HFFc6 (cell line): ENCODE data around the gene TRMU. TPM values are rescaled to one million over a fixed set of nuclear protein-coding genes. Genes with fewer than 3 reads are reported as not detected.

ENCODE experiments used
- DNase-seq: peaks from one replicate; pipeline ENCODE4 v3.0.0-alpha.2; 2018
- H3K27ac Mint-ChIP-seq: 2 replicates; pipeline ENCODE4 v1.8.0; 2020; ENCODE audit warnings: mild to moderate bottlenecking, mixed read lengths
- H3K27me3 Mint-ChIP-seq: 2 replicates; pipeline ENCODE4 v1.8.0; 2021; ENCODE audit warnings: mild to moderate bottlenecking, moderate library complexity, mixed read lengths; ENCODE audit not compliant: insufficient read depth
- H3K36me3 Mint-ChIP-seq: 2 replicates; pipeline ENCODE4 v1.8.0; 2021; ENCODE audit warnings: low read depth, mixed read lengths
- H3K4me1 Mint-ChIP-seq: 2 replicates; pipeline ENCODE4 v1.8.0; 2020; ENCODE audit warnings: low read depth, mixed read lengths
- H3K4me3 Mint-ChIP-seq: 2 replicates; pipeline ENCODE4 v1.8.0; 2020; ENCODE audit warnings: mild to moderate bottlenecking, moderate library complexity, mixed read lengths
- H3K9me3 Mint-ChIP-seq: 2 replicates; pipeline ENCODE4 v1.8.0; 2020; ENCODE audit warnings: mild to moderate bottlenecking, mixed read lengths
- CTCF ChIP-seq: fragments of 200-600 bp; sonication (generic); IDR thresholded peaks from 2 replicates; pipeline ENCODE4 v1.5.0; 2021; ENCODE audit warnings: antibody characterized with exemption, mild to moderate bottlenecking
- total RNA-seq, 6 experiments: library from RNA; stranded (reverse); fragmentation: NEBNext Ultra II Directional; extraction: Animal tissue kit (Norgen Biotek cat#: 25700); gene quantifications; 2 replicates in 1 of 6; 3 replicates in 5 of 6; pipeline ENCODE4 v1.2.3, GENCODE V29; 2021

TRMU gene
- total RNA-seq, 6 experiments from 2014 or later = 26.4 to 36.4 (median 32.4) TPM

- H3K4me1 Mint-ChIP-seq = no peaks in the 10 kb centered on the region
- H3K27ac Mint-ChIP-seq = no peak overlapping the region
- no peak for DNase-seq
- H3K27me3 Mint-ChIP-seq = no peaks in the 10 kb centered on the region
- H3K9me3 Mint-ChIP-seq = no peaks in the 10 kb centered on the region
- peaks cover 33% of the 10 kb centered on the region for H3K36me3 Mint-ChIP-seq
- H3K4me3 Mint-ChIP-seq = no peak overlapping the region
- TF ChIP-seq CTCF = no peak
Observed at GRCh38 chr22:46319319-46319718, 16.2 kb upstream of the TRMU start.

GRCh38 chr22:46320166-46320710 is 15.3 kb upstream of the TRMU start:
- H3K27me3 Mint-ChIP-seq = no peaks in the 10 kb centered on the region

GRCh38 chr22:46320716-46321386 is 14.7 kb upstream of the TRMU start:
- Mint-ChIP-seq H3K9me3 (no peaks in the 10 kb centered on the region), H3K27me3 (no peaks in the 10 kb centered on the region; the same call in 1 of the 2 replicates), H3K36me3 (peaks cover 33% of the 10 kb centered on the region)

More at GRCh38 chr22:46320166-46320710, 15.3 kb upstream of the TRMU start:
- Mint-ChIP-seq H3K36me3 (peaks cover 33% of the 10 kb centered on the region), H3K4me3 (no peak overlapping the region), H3K27ac (no peak overlapping the region), H3K4me1 (no peaks in the 10 kb centered on the region), H3K9me3 (no peaks in the 10 kb centered on the region)
- TF ChIP-seq CTCF = no peak
- no peak for DNase-seq

GRCh38 chr22:46322711-46323110 is 12.8 kb upstream of the TRMU start:
- H3K27me3 Mint-ChIP-seq = no peaks in the 10 kb centered on the region; the same call in 1 of the 2 replicates
- no peak for TF ChIP-seq CTCF
- DNase-seq = no peak
- H3K27ac Mint-ChIP-seq = no peak overlapping the region
- H3K9me3 Mint-ChIP-seq = no peaks in the 10 kb centered on the region
- peaks cover 33% of the 10 kb centered on the region for H3K36me3 Mint-ChIP-seq
- H3K4me1 Mint-ChIP-seq = no peaks in the 10 kb centered on the region
- no peak overlapping the region for H3K4me3 Mint-ChIP-seq

More at GRCh38 chr22:46320716-46321386, 14.7 kb upstream of the TRMU start:
- Mint-ChIP-seq H3K4me1 (no peaks in the 10 kb centered on the region), H3K27ac (no peak overlapping the region; the same call in 1 of the 2 replicates), H3K4me3 (no peak overlapping the region)
- no peak for TF ChIP-seq CTCF
- no peak for DNase-seq

- no peak for DNase-seq
- Mint-ChIP-seq H3K9me3 (no peaks in the 10 kb centered on the region), H3K27ac (no peak overlapping the region), H3K27me3 (no peaks in the 10 kb centered on the region; the same call in 1 of the 2 replicates), H3K4me1 (no peaks in the 10 kb centered on the region), H3K4me3 (no peak overlapping the region), H3K36me3 (peaks cover 32% of the 10 kb centered on the region)
- TF ChIP-seq CTCF = no peak
Observed at GRCh38 chr22:46323162-46323561, 12.4 kb upstream of the TRMU start.
